Fibroblast of lung (primary cell): Measurements from ENCODE around the gene KSR2. TPM values are rescaled to one million over a fixed set of nuclear protein-coding genes. Genes with fewer than 3 reads are reported as not detected.

Experiments used
- DNase-seq, 2 donors: peaks; one replicate each; pipeline versions ENCODE4 v3.0.0 to v3.0.0-alpha.2; 2010; ENCODE audit warnings: low read depth in 2 of 2
- H2AFZ ChIP-seq: 2 replicates; pipeline ENCODE4 v1.5.1; 2012; ENCODE audit warnings: low read length, control low read depth, inconsistent platforms
- H3K27ac ChIP-seq: 2 replicates; pipeline ENCODE4 v1.5.1; 2011; ENCODE audit warnings: low read length, control low read depth; ENCODE audit not compliant: insufficient read depth
- H3K27me3 ChIP-seq: 2 replicates; pipeline ENCODE4 v1.5.1; 2011; ENCODE audit warnings: mild to moderate bottlenecking, low read length; ENCODE audit not compliant: control insufficient read depth, insufficient read depth
- H3K36me3 ChIP-seq: 2 replicates; pipeline ENCODE4 v1.5.1; 2011; ENCODE audit warnings: low read length; ENCODE audit not compliant: control insufficient read depth, insufficient read depth
- H3K4me1 ChIP-seq: 2 replicates; pipeline ENCODE4 v1.5.1; 2011; ENCODE audit warnings: low read length; ENCODE audit not compliant: control insufficient read depth, insufficient read depth; ENCODE audit errors: extremely low read depth
- H3K4me2 ChIP-seq: 2 replicates; pipeline ENCODE4 v1.5.1; 2011; ENCODE audit warnings: low read length, control low read depth; ENCODE audit not compliant: insufficient read depth; ENCODE audit errors: extremely low read depth
- H3K4me3 ChIP-seq, 4 experiments: fragments of 200-600 bp in 1 of 4; sonication (generic) in 1 of 4; replicated peaks in 1 of 4; 2 replicates each; pipeline ENCODE4 v1.5.1; 2011 to 2016; ENCODE audit warnings: low read length in 4 of 4, low read depth in 3 of 4, mild to moderate bottlenecking in 3 of 4, control low read depth in 2 of 4, inconsistent platforms in 1 of 4, mixed read lengths in 1 of 4; ENCODE audit not compliant: insufficient read depth in 1 of 4; ENCODE audit errors: control extremely low read depth in 1 of 4
- H3K79me2 ChIP-seq: 2 replicates; pipeline ENCODE4 v1.5.1; 2012; ENCODE audit warnings: mild to moderate bottlenecking, low read length, inconsistent platforms; ENCODE audit not compliant: control insufficient read depth, insufficient read depth
- H3K9ac ChIP-seq: 2 replicates; pipeline ENCODE4 v1.5.1; 2011; ENCODE audit warnings: mild to moderate bottlenecking, low read length, control low read depth; ENCODE audit not compliant: insufficient read depth
- H3K9me3 ChIP-seq: 2 replicates; pipeline ENCODE4 v1.5.1; 2012; ENCODE audit warnings: low read depth, low read length; ENCODE audit not compliant: control insufficient read depth, insufficient read depth
- H4K20me1 ChIP-seq: 2 replicates; pipeline ENCODE4 v1.5.1; 2011; ENCODE audit warnings: low read length; ENCODE audit not compliant: control insufficient read depth, insufficient read depth; ENCODE audit errors: extremely low read depth
- CTCF ChIP-seq, 2 donors: IDR thresholded peaks in 1 of 2; conservative IDR thresholded peaks in 1 of 2; 1 replicate in 1 of 2; 2 replicates in 1 of 2; pipeline ENCODE4 v1.5.1; 2011 to 2012; ENCODE audit warnings: low read length in 2 of 2, control low read depth in 1 of 2, inconsistent platforms in 1 of 2, low read depth in 1 of 2, mild to moderate bottlenecking in 1 of 2
- EZH2 ChIP-seq: IDR thresholded peaks from 2 replicates; pipeline ENCODE4 v1.5.1; 2012; ENCODE audit warnings: low read length, control low read depth, mild to moderate bottlenecking; ENCODE audit errors: missing control alignments
- polyA plus RNA-seq, 2 donors: library from polyadenylated mRNA; depleted of rRNA in 1 of 2; stranded (reverse) in 1 of 2; unstranded in 1 of 2; fragments of >200 nt; gene quantifications; 2 replicates each; pipeline ENCODE4 v1.2.1, GENCODE V29; 2011 to 2012; ENCODE audit warnings: missing spikeins in 1 of 2
- total RNA-seq: library from RNA; depleted of rRNA; stranded (reverse); fragments of >200 nt; gene quantifications from 2 replicates; pipeline ENCODE4 v1.2.1, GENCODE V29; 2014

The KSR2 gene
- total and polyA plus RNA-seq, 2 donors (not counting 1 experiment from before 2014, with no cell fraction given): not detected

- no peaks in the 10 kb centered on the region for H4K20me1 ChIP-seq
- no peak for TF ChIP-seq EZH2
- no peaks in the 10 kb centered on the region for H3K4me1 ChIP-seq
- no peak for DNase-seq
- no peaks in the 10 kb centered on the region for H3K79me2 ChIP-seq
- no peaks in the 10 kb centered on the region for H3K9me3 ChIP-seq
- H3K27me3 ChIP-seq: no peaks in the 10 kb centered on the region
- no peaks in the 10 kb centered on the region for H3K36me3 ChIP-seq
- no peak overlapping the region for H3K9ac ChIP-seq
- H3K4me3 ChIP-seq: no peak overlapping the region
- H3K27ac ChIP-seq: no peak overlapping the region
- H3K4me2 ChIP-seq: no peak overlapping the region
- no peak overlapping the region for H2AFZ ChIP-seq
These were observed 202.8 kb downstream of the KSR2 start for GRCh38 chr12:117766008-117766407.

GRCh38 chr12:117762143-117762542 lies 206.6 kb downstream of the KSR2 start:
- Histone ChIP-seq H3K4me3 (no peak overlapping the region), H3K4me1 (no peaks in the 10 kb centered on the region), H3K27ac (no peak overlapping the region), H2AFZ (no peak overlapping the region), H3K27me3 (no peaks in the 10 kb centered on the region), H3K4me2 (no peak overlapping the region), H3K9me3 (no peaks in the 10 kb centered on the region), H3K79me2 (no peaks in the 10 kb centered on the region), H3K9ac (no peak overlapping the region), H3K36me3 (no peaks in the 10 kb centered on the region), H4K20me1 (no peaks in the 10 kb centered on the region)
- DNase-seq: no peak
- TF ChIP-seq CTCF (conservative IDR thresholded peaks at IDR 0.05 in 1 of 2, IDR thresholded peaks at IDR 0.05 in 1 of 2; ENCODE audit: low read depth in 1 of 2, low read length in 2 of 2): no peak
- TF ChIP-seq EZH2: no peak

- no peak overlapping the region for H2AFZ ChIP-seq
- TF ChIP-seq EZH2 (no peak), CTCF (conservative IDR thresholded peaks at IDR 0.05 in 1 of 2, IDR thresholded peaks at IDR 0.05 in 1 of 2; ENCODE audit: low read depth in 1 of 2, low read length in 2 of 2) (no peak)
- no peaks in the 10 kb centered on the region for H3K27me3 ChIP-seq
- no peak overlapping the region for H3K4me3 ChIP-seq
- no peak overlapping the region for H3K27ac ChIP-seq
- H3K4me2 ChIP-seq: no peak overlapping the region
- H3K9me3 ChIP-seq: no peaks in the 10 kb centered on the region
- DNase-seq: no peak
- no peaks in the 10 kb centered on the region for H4K20me1 ChIP-seq
- no peaks in the 10 kb centered on the region for H3K4me1 ChIP-seq
- no peak overlapping the region for H3K9ac ChIP-seq
- no peaks in the 10 kb centered on the region for H3K36me3 ChIP-seq
- H3K79me2 ChIP-seq: no peaks in the 10 kb centered on the region
These were observed 207.2 kb downstream of the KSR2 start for GRCh38 chr12:117761528-117762100.
